ENCODE data around the gene SIX5. TPM values are rescaled to one million over a fixed set of nuclear protein-coding genes. Genes with fewer than 3 reads are reported as not detected.
A peak's percentile ranks its signal among the peaks of the same experiment; 100 is the strongest.

The SIX5 gene
- total and polyA plus RNA-seq, 9 of the 15 experiments (the other 6 are each of a cell fraction or from before 2014, with no cell fraction given), result 1.4 to 17.2 (median 7.4) TPM; not detected in 2

DNA sequence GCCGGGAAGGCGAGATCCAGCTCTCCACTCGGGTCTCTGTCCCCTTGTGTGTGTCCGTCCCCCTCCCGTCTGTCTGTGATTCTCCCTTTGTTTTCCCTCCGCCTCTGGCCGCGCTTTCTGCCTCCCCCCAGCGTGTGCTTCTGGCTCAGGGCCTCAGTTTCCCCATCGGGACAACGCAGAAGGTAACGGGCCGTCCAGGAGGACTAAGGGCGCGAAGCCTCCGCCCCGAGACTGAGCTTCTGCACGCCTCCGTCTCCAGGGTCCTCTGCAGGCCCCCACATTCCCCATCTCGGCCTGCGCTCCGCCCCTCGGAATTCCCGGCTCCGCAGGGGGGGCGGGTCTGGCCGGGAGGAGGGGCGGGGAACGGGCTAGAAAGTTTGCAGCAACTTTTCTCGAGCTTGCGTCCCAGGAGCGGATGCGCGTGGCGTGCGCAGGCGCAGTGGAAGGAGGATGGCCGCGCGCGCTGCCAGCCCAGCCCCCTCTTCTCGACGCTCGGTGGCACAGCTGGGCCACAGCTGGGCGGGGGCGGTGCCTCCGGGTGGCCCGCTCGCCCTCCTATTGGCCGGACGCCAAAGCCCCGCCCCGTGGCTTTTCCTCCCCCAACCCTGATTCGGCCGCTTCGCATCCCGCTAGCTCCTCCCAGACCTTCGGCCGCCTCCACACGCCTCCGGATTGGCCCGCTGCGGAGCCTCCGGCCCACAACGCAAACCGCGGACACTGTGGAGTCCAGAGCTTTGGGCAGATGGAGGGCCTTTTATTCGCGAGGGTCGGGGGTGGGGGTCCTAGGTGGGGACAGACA, at the start of gene SIX5 (continued):
- TF ChIP-seq DACH1 (IDR thresholded peaks at IDR 0.05; ENCODE audit: partially characterized antibody) (peak; percentile 100), TAF15 (IDR thresholded peaks at IDR 0.05; ENCODE audit: low read depth, low read length) (no peak), EGR1 (conservative IDR thresholded peaks at IDR 0.05) (peak; percentile 90), KDM1A (IDR thresholded peaks at IDR 0.05) (no peak), SREBF2 (CRISPR knock-in tag; IDR thresholded peaks at IDR 0.05) (no peak), DDX20 (tag; IDR thresholded peaks at IDR 0.05; ENCODE audit: low read depth) (no peak), MAFK (IDR thresholded peaks at IDR 0.05; ENCODE audit: low read length) (no peak; the same call in 1 of the 2 replicates), CCNT2 (IDR thresholded peaks at IDR 0.05; ENCODE audit: borderline replicate concordance, extremely low read depth, insufficient read length, low read depth, low read length) (peak; percentile 98), U2AF2 (optimal IDR thresholded peaks at IDR 0.05; ENCODE audit: low read depth, low read length) (no peak), SNRNP70 (optimal IDR thresholded peaks at IDR 0.05; ENCODE audit: low read depth, low read length) (no peak), SAP30 (IDR thresholded peaks at IDR 0.05; ENCODE audit: borderline replicate concordance, insufficient read depth, low read depth, low read length, poor library complexity, severe bottlenecking) (peak; percentile 44), TGIF2 (CRISPR knock-in tag; IDR thresholded peaks at IDR 0.05) (no peak)
- TF ChIP-seq, protein P1, sequence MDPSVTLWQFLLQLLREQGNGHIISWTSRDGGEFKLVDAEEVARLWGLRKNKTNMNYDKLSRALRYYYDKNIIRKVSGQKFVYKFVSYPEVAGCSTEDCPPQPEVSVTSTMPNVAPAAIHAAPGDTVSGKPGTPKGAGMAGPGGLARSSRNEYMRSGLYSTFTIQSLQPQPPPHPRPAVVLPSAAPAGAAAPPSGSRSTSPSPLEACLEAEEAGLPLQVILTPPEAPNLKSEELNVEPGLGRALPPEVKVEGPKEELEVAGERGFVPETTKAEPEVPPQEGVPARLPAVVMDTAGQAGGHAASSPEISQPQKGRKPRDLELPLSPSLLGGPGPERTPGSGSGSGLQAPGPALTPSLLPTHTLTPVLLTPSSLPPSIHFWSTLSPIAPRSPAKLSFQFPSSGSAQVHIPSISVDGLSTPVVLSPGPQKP (CRISPR knock-in tag; IDR thresholded peaks at IDR 0.05), result no peak
- TF ChIP-seq, protein P2, sequence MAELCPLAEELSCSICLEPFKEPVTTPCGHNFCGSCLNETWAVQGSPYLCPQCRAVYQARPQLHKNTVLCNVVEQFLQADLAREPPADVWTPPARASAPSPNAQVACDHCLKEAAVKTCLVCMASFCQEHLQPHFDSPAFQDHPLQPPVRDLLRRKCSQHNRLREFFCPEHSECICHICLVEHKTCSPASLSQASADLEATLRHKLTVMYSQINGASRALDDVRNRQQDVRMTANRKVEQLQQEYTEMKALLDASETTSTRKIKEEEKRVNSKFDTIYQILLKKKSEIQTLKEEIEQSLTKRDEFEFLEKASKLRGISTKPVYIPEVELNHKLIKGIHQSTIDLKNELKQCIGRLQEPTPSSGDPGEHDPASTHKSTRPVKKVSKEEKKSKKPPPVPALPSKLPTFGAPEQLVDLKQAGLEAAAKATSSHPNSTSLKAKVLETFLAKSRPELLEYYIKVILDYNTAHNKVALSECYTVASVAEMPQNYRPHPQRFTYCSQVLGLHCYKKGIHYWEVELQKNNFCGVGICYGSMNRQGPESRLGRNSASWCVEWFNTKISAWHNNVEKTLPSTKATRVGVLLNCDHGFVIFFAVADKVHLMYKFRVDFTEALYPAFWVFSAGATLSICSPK (IDR thresholded peaks at IDR 0.05; ENCODE audit: borderline replicate concordance), result no peak
- TF ChIP-seq, protein P3, sequence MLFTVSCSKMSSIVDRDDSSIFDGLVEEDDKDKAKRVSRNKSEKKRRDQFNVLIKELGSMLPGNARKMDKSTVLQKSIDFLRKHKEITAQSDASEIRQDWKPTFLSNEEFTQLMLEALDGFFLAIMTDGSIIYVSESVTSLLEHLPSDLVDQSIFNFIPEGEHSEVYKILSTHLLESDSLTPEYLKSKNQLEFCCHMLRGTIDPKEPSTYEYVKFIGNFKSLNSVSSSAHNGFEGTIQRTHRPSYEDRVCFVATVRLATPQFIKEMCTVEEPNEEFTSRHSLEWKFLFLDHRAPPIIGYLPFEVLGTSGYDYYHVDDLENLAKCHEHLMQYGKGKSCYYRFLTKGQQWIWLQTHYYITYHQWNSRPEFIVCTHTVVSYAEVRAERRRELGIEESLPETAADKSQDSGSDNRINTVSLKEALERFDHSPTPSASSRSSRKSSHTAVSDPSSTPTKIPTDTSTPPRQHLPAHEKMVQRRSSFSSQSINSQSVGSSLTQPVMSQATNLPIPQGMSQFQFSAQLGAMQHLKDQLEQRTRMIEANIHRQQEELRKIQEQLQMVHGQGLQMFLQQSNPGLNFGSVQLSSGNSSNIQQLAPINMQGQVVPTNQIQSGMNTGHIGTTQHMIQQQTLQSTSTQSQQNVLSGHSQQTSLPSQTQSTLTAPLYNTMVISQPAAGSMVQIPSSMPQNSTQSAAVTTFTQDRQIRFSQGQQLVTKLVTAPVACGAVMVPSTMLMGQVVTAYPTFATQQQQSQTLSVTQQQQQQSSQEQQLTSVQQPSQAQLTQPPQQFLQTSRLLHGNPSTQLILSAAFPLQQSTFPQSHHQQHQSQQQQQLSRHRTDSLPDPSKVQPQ (CRISPR knock-in tag; IDR thresholded peaks at IDR 0.05; ENCODE audit: borderline replicate concordance), result no peak
- TF ChIP-seq, protein P4, sequence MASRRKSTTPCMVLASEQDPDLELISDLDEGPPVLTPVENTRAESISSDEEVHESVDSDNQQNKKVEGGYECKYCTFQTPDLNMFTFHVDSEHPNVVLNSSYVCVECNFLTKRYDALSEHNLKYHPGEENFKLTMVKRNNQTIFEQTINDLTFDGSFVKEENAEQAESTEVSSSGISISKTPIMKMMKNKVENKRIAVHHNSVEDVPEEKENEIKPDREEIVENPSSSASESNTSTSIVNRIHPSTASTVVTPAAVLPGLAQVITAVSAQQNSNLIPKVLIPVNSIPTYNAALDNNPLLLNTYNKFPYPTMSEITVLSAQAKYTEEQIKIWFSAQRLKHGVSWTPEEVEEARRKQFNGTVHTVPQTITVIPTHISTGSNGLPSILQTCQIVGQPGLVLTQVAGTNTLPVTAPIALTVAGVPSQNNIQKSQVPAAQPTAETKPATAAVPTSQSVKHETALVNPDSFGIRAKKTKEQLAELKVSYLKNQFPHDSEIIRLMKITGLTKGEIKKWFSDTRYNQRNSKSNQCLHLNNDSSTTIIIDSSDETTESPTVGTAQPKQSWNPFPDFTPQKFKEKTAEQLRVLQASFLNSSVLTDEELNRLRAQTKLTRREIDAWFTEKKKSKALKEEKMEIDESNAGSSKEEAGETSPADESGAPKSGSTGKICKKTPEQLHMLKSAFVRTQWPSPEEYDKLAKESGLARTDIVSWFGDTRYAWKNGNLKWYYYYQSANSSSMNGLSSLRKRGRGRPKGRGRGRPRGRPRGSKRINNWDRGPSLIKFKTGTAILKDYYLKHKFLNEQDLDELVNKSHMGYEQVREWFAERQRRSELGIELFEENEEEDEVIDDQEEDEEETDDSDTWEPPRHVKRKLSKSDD (conservative IDR thresholded peaks at IDR 0.05; ENCODE audit: low read length), result no peak
- TF ChIP-seq, protein P5, sequence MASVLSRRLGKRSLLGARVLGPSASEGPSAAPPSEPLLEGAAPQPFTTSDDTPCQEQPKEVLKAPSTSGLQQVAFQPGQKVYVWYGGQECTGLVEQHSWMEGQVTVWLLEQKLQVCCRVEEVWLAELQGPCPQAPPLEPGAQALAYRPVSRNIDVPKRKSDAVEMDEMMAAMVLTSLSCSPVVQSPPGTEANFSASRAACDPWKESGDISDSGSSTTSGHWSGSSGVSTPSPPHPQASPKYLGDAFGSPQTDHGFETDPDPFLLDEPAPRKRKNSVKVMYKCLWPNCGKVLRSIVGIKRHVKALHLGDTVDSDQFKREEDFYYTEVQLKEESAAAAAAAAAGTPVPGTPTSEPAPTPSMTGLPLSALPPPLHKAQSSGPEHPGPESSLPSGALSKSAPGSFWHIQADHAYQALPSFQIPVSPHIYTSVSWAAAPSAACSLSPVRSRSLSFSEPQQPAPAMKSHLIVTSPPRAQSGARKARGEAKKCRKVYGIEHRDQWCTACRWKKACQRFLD (CRISPR knock-in tag; IDR thresholded peaks at IDR 0.05), result no peak
